Hematopoietic multipotent progenitor cell treated with erythropoietin and hydrocortisone succinate and interleukin-3 and kit ligand, for 8 days (in vitro differentiated cells): Measurements from ENCODE around the gene ZNF567.
"Not testable (repeated sequence)": the region's sequence is repeated elsewhere in the genome, so short reads cannot be mapped to it uniquely, and the experiment has no call there.

Experiments used
- DNase-seq: peaks from one replicate; pipeline ENCODE4 v3.0.0-alpha.2; 2015

Gene ZNF567

DNA sequence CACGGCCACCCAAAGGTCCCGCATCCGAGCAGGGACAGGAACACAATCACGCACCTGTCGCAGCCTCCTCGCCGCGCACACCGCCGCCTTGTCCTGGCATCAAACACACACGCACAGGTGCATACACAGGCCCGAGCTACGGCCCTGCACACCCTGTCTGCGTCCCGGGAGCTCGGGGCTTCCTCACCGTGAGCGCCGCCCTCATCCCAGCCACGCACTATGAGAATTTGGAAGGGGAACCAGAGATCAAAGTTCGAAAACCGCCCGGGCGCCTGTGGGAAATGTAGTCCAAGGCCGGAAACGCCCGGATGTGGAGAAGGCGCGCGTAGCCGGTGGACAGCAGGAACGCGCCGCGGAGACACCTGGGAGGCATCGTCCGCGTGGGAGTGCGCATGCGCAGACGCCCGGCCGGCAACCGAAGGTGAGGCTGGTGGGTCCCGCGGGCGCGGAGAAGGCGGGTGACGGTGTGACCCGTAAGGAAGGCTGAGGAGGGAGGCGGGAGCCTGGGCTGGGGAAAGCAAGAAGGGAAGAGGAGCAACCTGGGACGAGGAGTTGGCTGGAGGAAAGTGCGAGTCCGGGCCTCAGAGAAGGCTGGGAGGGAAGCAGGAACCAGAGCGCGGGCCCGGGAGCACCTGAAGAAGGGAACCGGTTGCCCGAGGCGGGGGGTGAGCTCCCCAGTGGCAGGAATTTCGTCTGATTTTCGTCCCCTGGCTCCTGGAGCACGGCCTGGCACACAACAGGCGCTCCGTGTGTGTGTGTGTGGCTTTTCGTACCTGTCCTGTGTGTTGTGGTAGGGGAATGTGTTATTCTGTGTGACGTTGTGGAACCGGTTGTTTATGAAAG is at the start of gene ZNF567:
Gene ZNF567 (plus strand): TSS at position 399 of the 843 bp plus-strand sequence. CDS start 7,256 bp downstream, outside the sequence.
- peak; percentile 98 for DNase-seq

GRCh38 chr19:36638862-36639510 is 48.4 kb upstream of the ZNF567 start:
- peak; percentile 3 for DNase-seq

DNA sequence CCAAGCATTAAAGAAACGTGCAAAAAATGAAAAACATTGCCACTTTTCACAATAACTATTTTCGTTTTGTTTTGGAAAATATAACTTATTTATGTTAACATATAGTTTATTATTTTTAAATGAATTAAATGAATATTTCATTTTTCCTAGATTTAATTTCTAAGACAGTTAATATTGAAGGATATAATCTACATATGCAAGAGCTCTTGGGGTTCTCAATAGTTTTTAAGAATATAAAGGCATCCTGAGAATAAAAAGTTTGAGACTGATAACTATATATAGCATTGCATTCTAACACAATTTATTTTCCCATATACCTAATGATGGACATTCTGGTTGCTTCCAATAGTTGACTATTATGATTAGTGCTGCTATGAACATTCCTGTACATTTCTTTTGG is 40.7 kb upstream of the ZNF567 start:
- DNase-seq = no peak

DNA sequence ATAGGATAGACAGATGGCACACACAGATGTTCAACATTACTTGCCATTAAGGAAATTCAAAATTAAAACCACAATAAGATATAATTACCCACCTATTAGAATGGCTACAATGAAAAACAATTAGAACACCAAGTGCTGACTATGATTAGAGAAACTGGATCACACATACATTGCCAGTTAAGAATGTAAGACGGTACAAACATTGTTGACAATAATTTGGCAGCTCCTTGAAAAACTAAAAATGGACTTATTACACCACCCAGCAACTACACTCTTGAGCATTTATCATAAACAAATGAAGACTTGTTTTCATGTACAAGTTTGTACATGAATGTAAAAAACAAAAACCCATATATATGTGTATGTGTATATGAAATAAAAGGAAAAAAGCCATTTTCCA is 34.5 kb upstream of the ZNF567 start:
- DNase-seq = no peak

GRCh38 chr19:36665832-36666231 is 21.6 kb upstream of the ZNF567 start:
- DNase-seq = no peak

GRCh38 chr19:36668646-36669045 is 18.8 kb upstream of the ZNF567 start:
- no peak for DNase-seq

DNA sequence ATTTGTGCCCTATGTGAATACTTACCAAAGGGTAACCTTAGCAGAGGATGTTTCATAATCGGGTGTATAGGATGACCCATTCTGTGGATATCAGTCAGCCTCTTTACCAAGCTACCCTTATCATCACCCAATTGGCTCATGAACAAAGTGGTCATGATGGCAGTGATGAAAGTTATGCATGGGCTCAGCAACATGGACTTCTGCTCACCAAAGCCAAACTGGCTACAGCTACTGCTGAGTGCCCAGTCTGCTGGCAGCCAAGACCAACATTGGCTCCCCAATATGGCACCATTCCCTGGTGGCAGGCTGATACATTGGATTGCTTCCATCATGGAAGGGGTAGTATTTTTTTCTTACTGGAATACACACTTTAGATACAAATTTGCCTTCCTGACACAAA is 15.0 kb upstream of the ZNF567 start:
- no peak for DNase-seq

DNA sequence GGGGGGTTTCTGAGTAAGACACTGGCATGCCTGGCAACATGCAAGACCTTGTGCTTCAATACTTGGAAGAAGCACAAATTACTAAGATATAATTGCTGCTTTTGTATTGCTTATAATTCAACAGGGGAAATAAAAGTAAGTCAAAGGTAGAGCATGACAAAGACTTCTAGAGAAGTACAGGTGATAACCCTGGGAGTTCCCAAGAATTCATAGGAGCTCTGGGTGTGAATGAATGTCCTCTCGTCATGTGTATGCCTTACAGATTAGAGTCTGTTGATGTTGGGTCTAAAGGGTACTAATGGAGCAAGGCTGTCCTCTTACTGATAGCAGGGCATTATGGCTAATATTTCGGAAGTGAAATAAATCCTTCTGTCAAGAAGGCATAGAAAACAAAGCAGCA is 13.2 kb upstream of the ZNF567 start:
- DNase-seq = no peak

- no peak for DNase-seq
Observed at GRCh38 chr19:36679455-36679854, 8.0 kb upstream of the ZNF567 start.

- DNase-seq = no peak
Observed at GRCh38 chr19:36685835-36686234, 1.6 kb upstream of the ZNF567 start.

DNA sequence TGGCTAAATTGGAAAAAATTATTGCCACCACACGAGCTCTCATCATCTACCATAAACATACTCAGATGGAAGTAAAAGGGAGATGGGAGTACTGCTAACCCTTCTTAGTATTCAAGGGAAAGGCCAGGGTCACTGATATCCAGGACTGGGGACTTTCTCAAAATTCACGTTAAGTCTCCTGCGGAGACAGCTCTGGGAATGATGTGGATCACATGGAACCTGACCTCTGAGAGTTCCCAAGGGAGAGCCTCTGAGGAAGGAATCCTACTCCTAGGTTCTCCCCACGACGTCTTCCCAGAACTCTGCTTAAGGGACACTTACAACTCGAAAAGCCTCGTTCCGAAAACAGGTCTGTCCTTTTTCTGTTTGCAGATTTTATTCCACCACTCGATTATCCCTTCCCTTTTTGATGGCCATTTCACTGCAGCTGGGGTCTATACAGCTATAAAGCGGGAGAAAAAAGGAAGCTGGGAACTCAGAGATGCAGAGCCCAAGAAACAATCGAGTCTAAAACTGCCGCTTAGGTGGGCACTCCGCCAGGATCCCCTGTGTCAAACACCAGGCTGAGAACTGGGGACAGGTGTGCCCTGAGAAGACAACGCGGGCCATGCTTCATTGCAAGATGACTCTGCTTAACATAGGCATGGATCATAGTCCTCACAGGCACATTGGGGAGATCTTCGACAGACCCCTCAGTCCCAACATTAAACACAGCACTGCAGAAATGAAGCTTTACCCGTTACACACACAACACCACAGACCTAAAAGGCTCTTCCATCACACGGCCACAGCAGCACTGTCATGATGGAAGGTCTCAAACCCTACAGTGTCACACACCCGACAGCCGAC is 823 bp upstream of the ZNF567 start:
- no peak for DNase-seq

GRCh38 chr19:36688058-36688457 is 646 bp downstream of the ZNF567 start:
- DNase-seq = no peak

DNA sequence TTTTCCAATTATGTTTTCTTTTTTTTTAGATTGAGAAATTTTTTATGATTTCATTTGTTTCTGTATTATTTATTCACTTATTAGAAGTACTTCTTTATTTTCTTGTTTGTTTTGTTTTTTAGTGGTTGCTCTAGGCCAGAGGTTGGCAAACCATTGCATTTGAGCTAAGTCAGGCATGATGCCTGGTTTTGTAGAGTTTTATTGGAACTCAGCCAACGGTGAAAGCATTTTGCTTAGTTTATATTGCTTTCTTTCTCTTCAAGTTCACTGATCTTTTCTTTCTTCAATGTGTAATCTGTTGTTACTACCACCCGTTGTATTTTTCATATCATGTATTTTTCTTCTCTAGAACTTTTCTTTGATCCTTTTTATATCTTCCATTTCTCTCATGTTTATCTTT is 19.7 kb downstream of the ZNF567 start:
- no peak for DNase-seq

DNA sequence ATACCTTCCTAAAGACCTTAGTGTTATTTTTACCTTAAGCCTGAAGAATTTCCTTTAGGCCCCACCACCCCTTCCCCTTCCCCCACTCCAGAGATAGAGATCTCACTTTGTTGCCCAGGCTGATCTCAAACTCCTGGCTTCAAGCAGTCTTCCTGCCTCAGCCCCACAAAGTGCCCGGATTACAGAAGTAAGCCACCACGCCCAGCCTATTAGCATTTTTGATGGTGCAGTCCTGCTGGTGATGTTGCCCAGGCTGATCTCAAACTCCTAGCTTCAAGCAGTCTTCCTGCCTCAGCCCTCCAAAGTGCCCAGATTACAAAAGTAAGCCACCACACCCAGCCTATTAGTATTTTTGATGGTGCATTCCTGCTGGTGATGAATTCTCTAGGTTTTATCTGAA is 22.0 kb downstream of the ZNF567 start:
- no peak for DNase-seq

- peak; percentile 26 for DNase-seq
Observed at GRCh38 chr19:36719687-36720556, 32.5 kb downstream of the ZNF567 start.

DNA sequence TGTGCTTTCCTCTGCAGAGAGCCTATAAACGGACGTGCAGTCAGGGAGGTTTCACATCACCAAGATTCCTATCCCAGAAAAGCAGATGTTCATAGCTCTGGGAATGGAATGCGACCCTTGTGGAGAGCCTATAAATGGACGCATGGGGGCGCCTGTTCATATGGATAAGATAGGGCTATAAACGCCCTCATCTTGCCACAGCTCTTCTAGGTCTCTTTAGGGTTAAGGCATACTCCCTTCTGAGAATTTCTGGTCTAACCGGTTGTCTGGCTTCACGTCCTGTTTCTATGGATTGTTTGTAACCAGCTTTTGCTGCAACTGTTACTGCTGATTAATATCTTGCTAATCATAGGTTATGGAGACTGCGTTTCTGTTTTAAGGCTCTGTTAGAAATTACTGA is 48.8 kb downstream of the ZNF567 start:
- not testable (repeated sequence) for DNase-seq

DNA sequence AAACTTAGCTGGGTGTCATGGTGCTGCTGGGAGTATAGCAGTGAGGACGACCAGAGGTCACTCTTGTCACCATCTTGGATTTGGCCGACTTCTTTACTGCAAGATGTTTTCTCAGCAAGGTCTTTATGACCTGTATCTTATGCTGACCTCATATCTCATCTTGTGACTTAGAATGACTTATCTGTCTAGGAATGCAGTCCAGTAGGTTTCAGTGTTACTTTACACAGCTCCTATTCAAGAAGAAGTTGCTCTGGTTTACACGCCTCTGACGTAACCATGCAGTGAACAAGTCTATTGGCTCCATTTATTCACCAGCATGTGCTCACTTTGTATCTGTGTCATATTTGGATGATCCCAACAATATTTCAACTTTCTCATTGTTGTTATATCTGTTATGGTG is 58.5 kb downstream of the ZNF567 start:
- no peak for DNase-seq

GRCh38 chr19:36747750-36748149 is 60.3 kb downstream of the ZNF567 start:
- DNase-seq = no peak

- DNase-seq = no peak
Observed at GRCh38 chr19:36748431-36749275, 61.2 kb downstream of the ZNF567 start.

DNA sequence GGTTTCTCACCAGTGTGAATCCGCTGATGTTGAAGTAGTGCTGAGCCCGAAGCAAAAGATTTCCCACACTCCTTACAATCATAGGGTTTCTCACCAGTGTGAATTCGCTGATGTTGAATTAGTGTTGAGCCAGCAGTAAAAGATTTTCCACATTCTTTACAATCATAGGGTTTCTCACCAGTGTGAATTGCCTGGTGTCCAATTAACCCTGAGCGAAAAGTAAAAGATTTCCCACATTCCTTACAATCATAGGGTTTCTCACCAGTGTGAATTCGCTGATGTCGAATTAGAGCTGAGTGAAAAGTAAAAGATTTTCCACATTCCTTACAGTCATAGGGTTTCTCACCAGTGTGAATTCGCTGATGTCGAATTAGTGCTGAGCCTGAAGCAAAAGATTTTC is 62.2 kb downstream of the ZNF567 start:
- not testable (repeated sequence) for DNase-seq

GRCh38 chr19:36750066-36750691 is 62.8 kb downstream of the ZNF567 start:
- no peak for DNase-seq
